HepG2 (cell line): ENCODE results near the gene APC2. TPM values are rescaled to one million over a fixed set of nuclear protein-coding genes. Genes with fewer than 3 reads are reported as not detected.

Experiments
- GATA4 ChIP-seq: sonication (generic); IDR thresholded peaks from 2 replicates; pipeline ENCODE4 v1.6.1; 2016; ENCODE audit warnings: antibody characterized with exemption, low read depth, borderline replicate concordance
- KLF16 ChIP-seq, 2 experiments: sonication (generic) in 1 of 2; formaldehyde crosslinking in 1 of 2; IDR thresholded peaks; 2 replicates each; pipeline versions ENCODE4 v1.6.1 to v1.8.0; 2016 to 2023; ENCODE audit warnings: missing genetic modification reagents in 2 of 2, missing compliant biosample characterization in 1 of 2
- MXI1 ChIP-seq: IDR thresholded peaks from 3 replicates; pipeline ENCODE4 v1.6.1; 2012; ENCODE audit warnings: low read depth, low read length, inconsistent platforms, borderline replicate concordance
- MYNN ChIP-seq: sonication (generic); formaldehyde crosslinking; IDR thresholded peaks from 2 replicates; pipeline ENCODE4 v1.4.0; 2020; ENCODE audit warnings: mild to moderate bottlenecking, low read depth, missing genetic modification reagents
- NCOA5 ChIP-seq: sonication (generic); formaldehyde crosslinking; IDR thresholded peaks from 2 replicates; pipeline ENCODE4 v1.4.0; 2020; ENCODE audit warnings: missing genetic modification reagents
- NFYC ChIP-seq: IDR thresholded peaks from 2 replicates; pipeline ENCODE4 v1.6.1; 2016; ENCODE audit warnings: missing genetic modification reagents, missing compliant biosample characterization
- REPIN1 ChIP-seq: sonication (generic); formaldehyde crosslinking; IDR thresholded peaks from 2 replicates; pipeline ENCODE4 v1.8.0; 2022; ENCODE audit warnings: missing genetic modification reagents, low read depth, mild to moderate bottlenecking, borderline replicate concordance
- RFXAP ChIP-seq: sonication (generic); formaldehyde crosslinking; IDR thresholded peaks from 2 replicates; pipeline ENCODE4 v1.4.0; 2020; ENCODE audit warnings: missing genetic modification reagents, borderline replicate concordance
- TEF ChIP-seq: sonication (generic); formaldehyde crosslinking; IDR thresholded peaks from 2 replicates; pipeline ENCODE4 v1.5.0; 2020; ENCODE audit warnings: missing genetic modification reagents
- ZFP91 ChIP-seq: sonication (generic); formaldehyde crosslinking; IDR thresholded peaks from 2 replicates; pipeline ENCODE4 v1.9.0; 2022; ENCODE audit warnings: missing genetic modification reagents, mild to moderate bottlenecking, borderline replicate concordance
- ZKSCAN8 ChIP-seq: IDR thresholded peaks from 2 replicates; pipeline ENCODE4 v1.6.1; 2016; ENCODE audit warnings: borderline replicate concordance, missing genetic modification reagents, missing compliant biosample characterization
- ZNF224 ChIP-seq: sonication (generic); formaldehyde crosslinking; IDR thresholded peaks from 2 replicates; pipeline ENCODE4 v1.5.0; 2020; ENCODE audit warnings: mild to moderate bottlenecking, missing genetic modification reagents
- ZNF253 ChIP-seq: sonication (generic); formaldehyde crosslinking; IDR thresholded peaks from 2 replicates; pipeline ENCODE4 v1.8.0; 2022; ENCODE audit warnings: mild to moderate bottlenecking, missing genetic modification reagents, borderline replicate concordance
- ZNF451 ChIP-seq: sonication (generic); formaldehyde crosslinking; IDR thresholded peaks from 2 replicates; pipeline ENCODE4 v1.5.0; 2020; ENCODE audit warnings: mild to moderate bottlenecking, missing genetic modification reagents
- polyA plus RNA-seq, 8 experiments: library from polyadenylated mRNA; depleted of rRNA in 3 of 8; stranded (reverse) in 7 of 8; unstranded in 1 of 8; fragments of >200 nt; fragmentation: Illumina TruSeq in 4 of 8; extraction: Trizol in 4 of 8; gene quantifications; 2 replicates each; pipeline versions ENCODE4 v1.2.1 to v1.2.3, GENCODE V29; 2011 to 2016; ENCODE audit warnings: low read depth in 4 of 8, missing spikeins in 1 of 8, mixed read lengths in 1 of 8; ENCODE audit not compliant: insufficient read depth in 1 of 8
- total RNA-seq, 5 experiments: library from RNA; depleted of rRNA; stranded (reverse); fragments of >200 nt; fragmentation: Illumina TruSeq; extraction: Trizol; gene quantifications; 2 replicates each; pipeline ENCODE4 v1.2.3, GENCODE V29; 2016; ENCODE audit warnings: low read depth in 1 of 5
- TF ChIP-seq, protein P1 (sequence below): sonication (generic); formaldehyde crosslinking; IDR thresholded peaks from 2 replicates; pipeline ENCODE4 v1.5.1; 2020; ENCODE audit warnings: mild to moderate bottlenecking, missing genetic modification reagents, borderline replicate concordance
- TF ChIP-seq, protein P2 (sequence below): sonication (generic); formaldehyde crosslinking; IDR thresholded peaks from 2 replicates; pipeline ENCODE4 v1.5.0; 2020; ENCODE audit warnings: missing genetic modification reagents, mild to moderate bottlenecking, borderline replicate concordance
- TF ChIP-seq, protein P3 (sequence below): IDR thresholded peaks from 2 replicates; pipeline ENCODE4 v1.6.1; 2018; ENCODE audit warnings: missing genetic modification reagents, mild to moderate bottlenecking, missing compliant biosample characterization
- TF ChIP-seq, protein P4 (sequence below): sonication (generic); formaldehyde crosslinking; IDR thresholded peaks from 2 replicates; pipeline ENCODE4; 2020; ENCODE audit warnings: missing genetic modification reagents, mild to moderate bottlenecking, borderline replicate concordance

The APC2 gene
- total and polyA plus RNA-seq, 2 of the 13 experiments (the other 11 are each of a cell fraction or from before 2014, with no cell fraction given): 0.08 to 0.22 TPM

GRCh38 chr19:1503089-1503924, 53.4 kb downstream of the APC2 start (continued):
- TF ChIP-seq, protein P1, sequence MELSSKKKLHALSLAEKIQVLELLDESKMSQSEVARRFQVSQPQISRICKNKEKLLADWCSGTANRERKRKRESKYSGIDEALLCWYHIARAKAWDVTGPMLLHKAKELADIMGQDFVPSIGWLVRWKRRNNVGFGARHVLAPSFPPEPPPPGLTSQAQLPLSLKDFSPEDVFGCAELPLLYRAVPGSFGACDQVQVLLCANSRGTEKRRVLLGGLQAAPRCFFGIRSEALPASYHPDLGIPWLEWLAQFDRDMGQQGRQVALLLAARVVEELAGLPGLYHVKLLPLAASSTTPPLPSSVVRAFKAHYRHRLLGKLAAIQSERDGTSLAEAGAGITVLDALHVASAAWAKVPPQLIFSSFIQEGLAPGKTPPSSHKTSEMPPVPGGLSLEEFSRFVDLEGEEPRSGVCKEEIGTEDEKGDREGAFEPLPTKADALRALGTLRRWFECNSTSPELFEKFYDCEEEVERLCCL: no peak
- TF ChIP-seq, protein P2, sequence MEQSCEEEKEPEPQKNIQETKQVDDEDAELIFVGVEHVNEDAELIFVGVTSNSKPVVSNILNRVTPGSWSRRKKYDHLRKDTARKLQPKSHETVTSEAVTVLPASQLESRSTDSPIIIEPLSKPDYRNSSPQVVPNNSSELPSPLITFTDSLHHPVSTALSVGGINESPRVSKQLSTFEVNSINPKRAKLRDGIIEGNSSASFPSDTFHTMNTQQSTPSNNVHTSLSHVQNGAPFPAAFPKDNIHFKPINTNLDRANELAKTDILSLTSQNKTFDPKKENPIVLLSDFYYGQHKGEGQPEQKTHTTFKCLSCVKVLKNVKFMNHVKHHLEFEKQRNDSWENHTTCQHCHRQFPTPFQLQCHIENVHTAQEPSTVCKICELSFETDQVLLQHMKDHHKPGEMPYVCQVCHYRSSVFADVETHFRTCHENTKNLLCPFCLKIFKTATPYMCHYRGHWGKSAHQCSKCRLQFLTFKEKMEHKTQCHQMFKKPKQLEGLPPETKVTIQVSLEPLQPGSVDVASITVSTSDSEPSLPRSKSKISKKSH (CRISPR knock-in tag): no peak; the same call in 1 of the 2 replicates
- TF ChIP-seq GATA4 (no peak), KLF16 (CRISPR knock-in tag; IDR thresholded peaks at IDR 0.05) (0 out of 4 replicates have a peak, but pooled peaks of 1 of the 2 experiments have one; percentile 27), TEF (CRISPR knock-in tag) (no peak), ZNF253 (CRISPR knock-in tag) (no peak), ZNF451 (CRISPR knock-in tag) (no peak), MYNN (CRISPR knock-in tag) (no peak), ZNF224 (CRISPR knock-in tag) (no peak), MXI1 (0 out of 3 replicates have a peak, but pooled peaks have one; percentile 29), ZKSCAN8 (CRISPR knock-in tag) (no peak), NCOA5 (no peak), NFYC (CRISPR knock-in tag) (peak; percentile 46; the same call in 1 of the 2 replicates), REPIN1 (CRISPR knock-in tag) (no peak), ZFP91 (CRISPR knock-in tag) (peak; percentile 81; the same call in 1 of the 2 replicates), RFXAP (no peak)
- TF ChIP-seq, protein P3, sequence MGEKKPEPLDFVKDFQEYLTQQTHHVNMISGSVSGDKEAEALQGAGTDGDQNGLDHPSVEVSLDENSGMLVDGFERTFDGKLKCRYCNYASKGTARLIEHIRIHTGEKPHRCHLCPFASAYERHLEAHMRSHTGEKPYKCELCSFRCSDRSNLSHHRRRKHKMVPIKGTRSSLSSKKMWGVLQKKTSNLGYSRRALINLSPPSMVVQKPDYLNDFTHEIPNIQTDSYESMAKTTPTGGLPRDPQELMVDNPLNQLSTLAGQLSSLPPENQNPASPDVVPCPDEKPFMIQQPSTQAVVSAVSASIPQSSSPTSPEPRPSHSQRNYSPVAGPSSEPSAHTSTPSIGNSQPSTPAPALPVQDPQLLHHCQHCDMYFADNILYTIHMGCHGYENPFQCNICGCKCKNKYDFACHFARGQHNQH (CRISPR knock-in tag): 0 out of 2 replicates have a peak, but pooled peaks have one; percentile 31
- TF ChIP-seq, protein P4, sequence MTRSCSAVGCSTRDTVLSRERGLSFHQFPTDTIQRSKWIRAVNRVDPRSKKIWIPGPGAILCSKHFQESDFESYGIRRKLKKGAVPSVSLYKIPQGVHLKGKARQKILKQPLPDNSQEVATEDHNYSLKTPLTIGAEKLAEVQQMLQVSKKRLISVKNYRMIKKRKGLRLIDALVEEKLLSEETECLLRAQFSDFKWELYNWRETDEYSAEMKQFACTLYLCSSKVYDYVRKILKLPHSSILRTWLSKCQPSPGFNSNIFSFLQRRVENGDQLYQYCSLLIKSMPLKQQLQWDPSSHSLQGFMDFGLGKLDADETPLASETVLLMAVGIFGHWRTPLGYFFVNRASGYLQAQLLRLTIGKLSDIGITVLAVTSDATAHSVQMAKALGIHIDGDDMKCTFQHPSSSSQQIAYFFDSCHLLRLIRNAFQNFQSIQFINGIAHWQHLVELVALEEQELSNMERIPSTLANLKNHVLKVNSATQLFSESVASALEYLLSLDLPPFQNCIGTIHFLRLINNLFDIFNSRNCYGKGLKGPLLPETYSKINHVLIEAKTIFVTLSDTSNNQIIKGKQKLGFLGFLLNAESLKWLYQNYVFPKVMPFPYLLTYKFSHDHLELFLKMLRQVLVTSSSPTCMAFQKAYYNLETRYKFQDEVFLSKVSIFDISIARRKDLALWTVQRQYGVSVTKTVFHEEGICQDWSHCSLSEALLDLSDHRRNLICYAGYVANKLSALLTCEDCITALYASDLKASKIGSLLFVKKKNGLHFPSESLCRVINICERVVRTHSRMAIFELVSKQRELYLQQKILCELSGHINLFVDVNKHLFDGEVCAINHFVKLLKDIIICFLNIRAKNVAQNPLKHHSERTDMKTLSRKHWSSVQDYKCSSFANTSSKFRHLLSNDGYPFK (CRISPR knock-in tag): no peak
